ENCODE measurements around the gene NOXO1.

NOXO1 gene

DNA sequence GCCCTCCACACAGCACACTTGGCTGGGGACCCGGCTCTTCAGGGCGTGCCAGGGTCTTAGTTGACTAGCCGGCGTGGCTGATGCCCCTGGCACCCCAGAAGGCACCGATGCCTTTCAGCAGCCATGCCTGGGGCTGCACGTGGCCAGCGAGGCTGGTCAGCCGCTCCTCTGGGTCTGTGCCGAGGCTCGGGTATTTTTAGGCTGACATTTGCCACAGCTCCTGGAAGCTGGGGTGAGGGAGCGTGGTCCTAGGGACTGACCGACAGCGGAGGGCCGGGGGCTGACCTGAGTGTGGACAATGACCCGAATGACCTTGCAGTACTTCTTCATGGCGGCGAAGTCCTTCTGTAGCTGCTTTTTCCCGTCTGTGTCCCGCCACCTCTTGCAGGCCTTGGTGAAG lies 30.7 kb downstream of the NOXO1 start:
- no peak for DNase-seq (ENCODE audit: extremely low read depth, low read depth)
- TF ChIP-seq, protein P1, sequence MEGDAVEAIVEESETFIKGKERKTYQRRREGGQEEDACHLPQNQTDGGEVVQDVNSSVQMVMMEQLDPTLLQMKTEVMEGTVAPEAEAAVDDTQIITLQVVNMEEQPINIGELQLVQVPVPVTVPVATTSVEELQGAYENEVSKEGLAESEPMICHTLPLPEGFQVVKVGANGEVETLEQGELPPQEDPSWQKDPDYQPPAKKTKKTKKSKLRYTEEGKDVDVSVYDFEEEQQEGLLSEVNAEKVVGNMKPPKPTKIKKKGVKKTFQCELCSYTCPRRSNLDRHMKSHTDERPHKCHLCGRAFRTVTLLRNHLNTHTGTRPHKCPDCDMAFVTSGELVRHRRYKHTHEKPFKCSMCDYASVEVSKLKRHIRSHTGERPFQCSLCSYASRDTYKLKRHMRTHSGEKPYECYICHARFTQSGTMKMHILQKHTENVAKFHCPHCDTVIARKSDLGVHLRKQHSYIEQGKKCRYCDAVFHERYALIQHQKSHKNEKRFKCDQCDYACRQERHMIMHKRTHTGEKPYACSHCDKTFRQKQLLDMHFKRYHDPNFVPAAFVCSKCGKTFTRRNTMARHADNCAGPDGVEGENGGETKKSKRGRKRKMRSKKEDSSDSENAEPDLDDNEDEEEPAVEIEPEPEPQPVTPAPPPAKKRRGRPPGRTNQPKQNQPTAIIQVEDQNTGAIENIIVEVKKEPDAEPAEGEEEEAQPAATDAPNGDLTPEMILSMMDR (IDR thresholded peaks at IDR 0.05; ENCODE audit: low read depth, low read length) = no peak

DNA sequence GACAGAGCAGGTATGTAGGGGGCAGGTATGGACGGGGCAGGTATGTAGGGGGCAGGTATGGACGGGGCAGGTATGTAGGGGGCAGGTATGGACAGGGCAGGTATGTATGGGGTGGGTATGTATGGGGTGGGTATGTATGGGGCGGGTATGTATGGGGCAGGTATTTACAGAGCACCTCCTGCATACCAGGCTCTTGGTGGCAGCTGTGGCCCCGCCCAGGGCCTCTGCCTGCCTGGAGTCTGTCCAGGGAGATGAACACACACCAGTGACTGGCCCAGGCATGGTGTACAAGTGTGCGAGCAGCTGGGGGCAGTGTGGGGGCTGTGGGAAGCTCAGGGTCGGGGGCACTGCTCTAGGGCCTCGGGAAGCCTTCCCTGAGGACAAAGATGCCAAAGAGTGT lies 31.2 kb downstream of the NOXO1 start:
- TF ChIP-seq, protein P1 (IDR thresholded peaks at IDR 0.05; ENCODE audit: low read depth, low read length) = no peak
- DNase-seq (ENCODE audit: extremely low read depth, low read depth) = no peak

DNA sequence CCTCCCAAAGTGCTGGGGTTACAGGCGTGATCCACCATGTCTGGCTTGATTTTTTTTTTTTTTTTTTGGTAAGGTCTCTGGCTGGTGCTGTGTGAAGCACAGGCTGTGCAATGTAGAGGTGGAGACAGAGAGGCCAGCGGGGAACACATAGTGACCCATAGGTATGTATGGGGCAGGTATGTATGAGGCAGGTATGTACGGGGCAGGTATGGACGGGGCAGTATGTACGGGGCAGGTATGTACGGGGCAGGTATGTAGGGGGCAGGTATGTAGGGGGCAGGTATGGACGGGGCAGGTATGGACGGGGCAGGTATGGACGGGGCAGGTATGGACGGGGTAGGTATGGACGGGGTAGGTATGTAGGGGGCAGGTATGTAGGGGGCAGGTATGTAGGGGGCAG lies 31.8 kb downstream of the NOXO1 start:
- no peak for DNase-seq (ENCODE audit: extremely low read depth, low read depth)
- TF ChIP-seq, protein P1 (IDR thresholded peaks at IDR 0.05; ENCODE audit: low read depth, low read length) = no peak

DNA sequence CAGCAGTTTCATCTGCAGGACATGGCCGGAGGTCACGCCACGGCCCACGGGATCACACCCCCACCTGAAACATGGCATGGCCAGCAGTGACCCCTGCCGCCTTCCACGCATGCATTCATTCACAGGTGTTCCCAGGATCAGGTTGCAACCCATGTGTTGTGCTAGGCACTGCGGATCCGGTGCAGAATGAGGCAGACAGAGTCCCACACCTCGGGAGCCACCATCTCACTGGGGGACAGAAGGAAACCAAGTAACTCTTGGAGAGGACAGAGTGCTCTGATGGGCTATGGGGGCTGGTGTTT lies 33.9 kb downstream of the NOXO1 start:
- TF ChIP-seq, protein P1 (IDR thresholded peaks at IDR 0.05; ENCODE audit: low read depth, low read length) = no peak
- DNase-seq (ENCODE audit: extremely low read depth, low read depth) = no peak

DNA sequence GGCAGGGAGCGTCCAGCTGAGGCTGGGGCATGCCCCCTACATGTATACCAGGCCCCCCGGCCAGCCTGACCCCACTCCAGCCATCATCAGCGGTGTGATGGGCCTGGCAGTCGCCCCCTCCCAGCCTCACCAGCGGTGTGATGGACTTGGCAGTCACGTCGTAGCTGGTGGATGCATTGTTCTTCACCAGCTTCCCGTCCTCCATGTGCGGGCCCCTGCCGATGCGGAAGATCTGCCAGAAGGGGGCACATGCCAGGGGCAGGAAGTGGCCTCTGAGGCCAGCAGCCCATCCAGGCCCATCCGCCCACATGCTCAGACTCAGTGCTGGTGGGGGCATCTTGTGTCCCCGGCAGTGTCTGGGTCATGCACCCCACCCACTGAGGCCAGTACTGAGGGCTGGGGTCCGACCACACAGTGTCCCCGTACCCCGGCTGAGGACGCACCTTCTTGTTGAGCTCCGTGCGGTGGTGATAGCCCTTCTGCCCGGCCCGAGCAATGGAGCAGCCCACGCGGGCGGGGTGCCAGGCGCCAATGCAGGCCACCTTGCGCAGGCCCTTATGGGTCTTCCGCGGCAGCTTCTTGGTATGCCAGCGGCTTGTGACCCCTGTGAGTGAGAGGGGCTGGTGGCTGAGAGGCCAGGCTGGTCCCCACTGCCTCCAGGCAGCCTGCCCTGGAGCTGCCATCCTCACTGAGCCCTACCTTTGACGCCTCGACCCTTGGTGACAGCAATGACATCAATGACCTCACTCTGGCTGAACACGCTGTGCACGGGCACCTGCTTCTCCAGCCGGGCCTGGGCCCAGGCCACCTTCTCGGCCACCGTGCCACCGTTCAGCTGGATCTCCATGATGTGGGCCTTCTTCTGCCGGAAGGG lies 34.5 kb downstream of the NOXO1 start:
- TF ChIP-seq, protein P1 (IDR thresholded peaks at IDR 0.05; ENCODE audit: low read depth, low read length) = no peak
- no peak for DNase-seq (ENCODE audit: extremely low read depth, low read depth)

DNA sequence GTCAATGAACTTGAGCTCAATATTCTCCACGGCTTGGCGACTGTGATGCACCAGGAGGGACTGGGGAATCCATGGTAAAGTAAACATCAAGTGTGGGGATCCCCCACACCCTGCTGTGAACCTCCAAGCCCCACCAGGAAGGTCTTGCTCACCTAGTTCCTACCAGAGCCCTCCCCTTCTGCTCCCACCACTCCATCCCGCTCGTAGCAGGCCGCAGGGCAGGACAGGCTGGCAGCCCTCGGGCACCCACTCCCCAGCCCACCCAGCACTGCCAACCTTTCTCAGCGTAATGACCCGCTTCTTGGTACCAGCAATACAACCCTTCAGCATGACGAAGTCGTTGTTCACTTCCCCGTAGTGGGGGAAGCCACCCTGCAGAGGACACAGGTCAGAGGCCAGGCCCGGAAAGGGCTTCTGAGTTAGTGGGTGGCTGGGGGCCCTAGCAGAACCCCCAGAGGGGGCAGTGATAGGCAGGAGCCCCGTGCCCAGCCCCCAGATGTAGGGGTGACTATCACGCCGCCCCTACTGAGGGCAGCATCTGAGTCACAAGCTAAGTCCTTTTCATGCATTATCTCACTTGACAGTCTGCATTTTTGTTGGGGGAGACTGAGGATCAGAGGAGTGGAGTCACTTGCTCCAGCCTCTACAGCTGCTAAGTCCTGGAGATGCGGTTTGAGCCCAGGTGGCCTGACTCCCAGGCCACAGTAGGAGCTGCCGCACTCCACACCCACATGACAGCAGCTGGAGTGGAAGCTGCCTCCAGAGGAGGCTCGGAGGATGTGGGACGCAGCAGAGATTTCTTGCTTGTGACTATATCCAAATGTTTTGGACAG lies 35.5 kb downstream of the NOXO1 start:
- DNase-seq (ENCODE audit: extremely low read depth, low read depth) = no peak
- TF ChIP-seq, protein P1 (IDR thresholded peaks at IDR 0.05; ENCODE audit: low read depth, low read length) = no peak

DNA sequence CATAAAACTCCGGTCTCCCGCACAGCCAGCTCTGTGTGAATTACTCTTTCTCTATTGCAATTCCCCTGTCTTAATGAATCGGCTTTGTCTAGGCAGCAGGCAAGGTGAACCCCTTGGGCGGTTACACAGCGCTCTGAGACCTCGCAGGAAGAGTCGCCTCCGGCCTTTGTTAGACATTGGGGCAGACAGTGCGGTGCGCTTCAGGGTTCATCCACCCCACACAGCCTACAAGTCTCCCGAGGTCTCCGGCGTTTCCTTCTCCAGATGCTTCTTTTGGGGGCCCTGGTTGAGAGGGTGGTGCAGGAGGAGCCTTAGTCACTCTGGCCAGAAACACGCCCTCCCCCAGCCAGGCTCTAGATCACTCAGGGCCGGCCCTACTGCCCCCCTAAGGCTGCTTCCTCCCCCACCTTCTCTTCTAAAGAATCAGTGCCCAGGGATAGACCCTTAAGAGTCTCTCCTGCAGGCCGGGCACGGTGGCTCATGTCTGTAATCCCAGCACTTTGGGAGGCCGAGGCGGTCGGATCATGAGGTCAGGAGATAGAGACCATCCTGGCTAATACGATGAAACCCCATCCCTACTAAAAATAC lies 36.6 kb downstream of the NOXO1 start:
- TF ChIP-seq, protein P1 (IDR thresholded peaks at IDR 0.05; ENCODE audit: low read depth, low read length) = no peak

More for the DNA sequence above, 36.6 kb downstream of the NOXO1 start:
- no peak for DNase-seq (ENCODE audit: extremely low read depth, low read depth)
